ENCODE results near the gene RNPEPL1.

RNPEPL1 gene

GRCh38 chr2:240626531-240627300, 58.4 kb downstream of the RNPEPL1 start:
- DNase-seq (ENCODE audit: low read depth): no peak

- DNase-seq (ENCODE audit: low read depth): no peak
These were observed 59.6 kb downstream of the RNPEPL1 start for GRCh38 chr2:240627736-240628506.

GRCh38 chr2:240628507-240628807, 60.2 kb downstream of the RNPEPL1 start:
- no peak for DNase-seq (ENCODE audit: low read depth)

- DNase-seq (ENCODE audit: low read depth): no peak
These were observed 60.7 kb downstream of the RNPEPL1 start for GRCh38 chr2:240628808-240629618.

- DNase-seq (ENCODE audit: low read depth): no peak
These were observed 61.3 kb downstream of the RNPEPL1 start for GRCh38 chr2:240629619-240629967.

GRCh38 chr2:240629968-240630770, 61.9 kb downstream of the RNPEPL1 start:
- no peak for DNase-seq (ENCODE audit: low read depth)

Data from stromal cell of bone marrow (primary cell).